ENCODE results near the gene ZMIZ2.

DNA sequence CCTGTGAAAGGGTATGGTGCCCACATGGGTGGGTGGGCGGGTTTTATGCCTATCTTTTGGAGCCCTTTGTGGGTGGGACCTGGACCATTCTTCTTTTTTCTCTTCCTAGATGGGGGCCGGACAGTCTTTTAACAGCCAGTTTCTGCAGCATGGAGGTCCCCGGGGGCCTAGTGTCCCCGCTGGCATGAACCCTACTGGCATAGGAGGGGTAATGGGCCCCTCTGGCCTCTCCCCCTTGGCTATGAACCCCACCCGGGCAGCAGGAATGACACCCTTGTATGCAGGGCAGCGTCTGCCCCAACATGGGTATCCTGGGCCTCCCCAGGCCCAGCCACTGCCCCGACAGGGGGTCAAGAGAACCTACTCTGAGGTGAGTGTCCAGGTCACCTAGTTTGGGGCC, 9.1 kb downstream of the ZMIZ2 start:
- TF ChIP-seq, protein P1, sequence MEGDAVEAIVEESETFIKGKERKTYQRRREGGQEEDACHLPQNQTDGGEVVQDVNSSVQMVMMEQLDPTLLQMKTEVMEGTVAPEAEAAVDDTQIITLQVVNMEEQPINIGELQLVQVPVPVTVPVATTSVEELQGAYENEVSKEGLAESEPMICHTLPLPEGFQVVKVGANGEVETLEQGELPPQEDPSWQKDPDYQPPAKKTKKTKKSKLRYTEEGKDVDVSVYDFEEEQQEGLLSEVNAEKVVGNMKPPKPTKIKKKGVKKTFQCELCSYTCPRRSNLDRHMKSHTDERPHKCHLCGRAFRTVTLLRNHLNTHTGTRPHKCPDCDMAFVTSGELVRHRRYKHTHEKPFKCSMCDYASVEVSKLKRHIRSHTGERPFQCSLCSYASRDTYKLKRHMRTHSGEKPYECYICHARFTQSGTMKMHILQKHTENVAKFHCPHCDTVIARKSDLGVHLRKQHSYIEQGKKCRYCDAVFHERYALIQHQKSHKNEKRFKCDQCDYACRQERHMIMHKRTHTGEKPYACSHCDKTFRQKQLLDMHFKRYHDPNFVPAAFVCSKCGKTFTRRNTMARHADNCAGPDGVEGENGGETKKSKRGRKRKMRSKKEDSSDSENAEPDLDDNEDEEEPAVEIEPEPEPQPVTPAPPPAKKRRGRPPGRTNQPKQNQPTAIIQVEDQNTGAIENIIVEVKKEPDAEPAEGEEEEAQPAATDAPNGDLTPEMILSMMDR (IDR thresholded peaks at IDR 0.05; ENCODE audit: low read depth, low read length) = no peak
- TF ChIP-seq EZH2phosphoT487 (IDR thresholded peaks at IDR 0.05; ENCODE audit: low read depth) = no peak

Data from OCI-LY3 (cell line).